ENCODE results near the gene CLPTM1. TPM values are rescaled to one million over a fixed set of nuclear protein-coding genes. Genes with fewer than 3 reads are reported as not detected.
A peak's percentile ranks its signal among the peaks of the same experiment; 100 is the strongest.

CLPTM1 gene
- total RNA-seq, 2 experiments from 2014 or later = 32.4 to 34.6 TPM

- H3K9me3 Mint-ChIP-seq = no peaks in the 10 kb centered on the region
- H3K4me1 Mint-ChIP-seq (ENCODE audit: low read depth) = no peaks in the 10 kb centered on the region
- H3K27ac Mint-ChIP-seq = no peak overlapping the region
- peaks cover 28% of the 10 kb centered on the region for H3K36me3 Mint-ChIP-seq (ENCODE audit: low read depth)
- H3K4me3 Mint-ChIP-seq = no peak overlapping the region
- DNase-seq = no peak
- CTCF ChIA-PET = interaction anchor here (0.7 to 1.0 kb wide), 4 partner anchors 11 to 213 kb away, joined by 3 read pairs; no protein-coding TSS in a partner anchor
- no peaks in the 10 kb centered on the region for H3K27me3 Mint-ChIP-seq (ENCODE audit: low read depth)
- intact Hi-C loops (cut with micrococcal nuclease) = no loop called here
Measured at GRCh38 chr19:45027371-45027770, 72.2 kb downstream of the CLPTM1 start.

- peaks cover 51% of the 10 kb centered on the region for H3K36me3 Mint-ChIP-seq (ENCODE audit: low read depth)
- H3K4me3 Mint-ChIP-seq = no peak overlapping the region
- intact Hi-C loops (cut with micrococcal nuclease) = no loop called here
- no peak for DNase-seq
- no peaks in the 10 kb centered on the region for H3K27me3 Mint-ChIP-seq (ENCODE audit: low read depth)
- CTCF ChIA-PET = no interaction called here
- peak overlapping the region; percentile 65 for H3K27ac Mint-ChIP-seq
- H3K9me3 Mint-ChIP-seq = no peaks in the 10 kb centered on the region
- H3K4me1 Mint-ChIP-seq (ENCODE audit: low read depth) = no peaks in the 10 kb centered on the region
Measured at GRCh38 chr19:45030825-45031224, 75.6 kb downstream of the CLPTM1 start.

- DNase-seq = no peak
- no peaks in the 10 kb centered on the region for H3K27me3 Mint-ChIP-seq (ENCODE audit: low read depth)
- H3K4me3 Mint-ChIP-seq = no peak overlapping the region
- no peaks in the 10 kb centered on the region for H3K9me3 Mint-ChIP-seq
- intact Hi-C loops (cut with micrococcal nuclease) = no loop called here
- CTCF ChIA-PET = interaction anchor here (0.6 kb wide), 2 partner anchors 223 to 296 kb away, joined by 3 to 4 read pairs; no protein-coding TSS in a partner anchor
- H3K36me3 Mint-ChIP-seq (ENCODE audit: low read depth) = peaks cover 50% of the 10 kb centered on the region
- H3K4me1 Mint-ChIP-seq (ENCODE audit: low read depth) = no peaks in the 10 kb centered on the region
- peak overlapping the region; percentile 55 for H3K27ac Mint-ChIP-seq
Measured at GRCh38 chr19:45032421-45032820, 77.2 kb downstream of the CLPTM1 start.

- CTCF ChIA-PET = no interaction called here
- no peak for DNase-seq
- H3K4me1 Mint-ChIP-seq (ENCODE audit: low read depth) = peaks cover 17% of the 10 kb centered on the region
- H3K27ac Mint-ChIP-seq = no peak overlapping the region
- intact Hi-C loops (cut with micrococcal nuclease) = no loop called here
- no peaks in the 10 kb centered on the region for H3K9me3 Mint-ChIP-seq
- no peak overlapping the region for H3K4me3 Mint-ChIP-seq
- H3K27me3 Mint-ChIP-seq (ENCODE audit: low read depth) = no peaks in the 10 kb centered on the region
- peaks cover 51% of the 10 kb centered on the region for H3K36me3 Mint-ChIP-seq (ENCODE audit: low read depth)
Measured at GRCh38 chr19:45035755-45036154, 80.6 kb downstream of the CLPTM1 start.

GRCh38 chr19:45037393-45038169 is 82.4 kb downstream of the CLPTM1 start:
- no peak for DNase-seq
- Mint-ChIP-seq H3K36me3 (ENCODE audit: low read depth) (peaks cover 55% of the 10 kb centered on the region), H3K9me3 (no peaks in the 10 kb centered on the region), H3K27me3 (ENCODE audit: low read depth) (no peaks in the 10 kb centered on the region), H3K4me3 (peak overlapping the region; percentile 15), H3K4me1 (ENCODE audit: low read depth) (peaks cover 31% of the 10 kb centered on the region), H3K27ac (no peak overlapping the region)
- CTCF ChIA-PET = interaction anchor here (0.6 kb wide), 1 partner anchor 87 kb away, joined by 3 read pairs; no protein-coding TSS in a partner anchor
- intact Hi-C loops (cut with micrococcal nuclease) = loop anchor here (2.0 kb wide), 1 partner anchor 147 kb away; the partner anchor contains the start of gene TOMM40

GRCh38 chr19:45038931-45039893 is 84.0 kb downstream of the CLPTM1 start, which contains the start of gene CLASRP:
Gene CLASRP (plus strand): TSS chr19:45039045. CDS start chr19:45040213, 1,168 bp downstream.
- intact Hi-C loops (cut with micrococcal nuclease) = loop anchor here (1.0 to 2.0 kb wide), 3 partner anchors 37 to 148 kb away; partner anchors contain the start of genes GEMIN7 and TOMM40

GRCh38 chr19:45040059-45040771 is 85.0 kb downstream of the CLPTM1 start:
- Mint-ChIP-seq H3K27ac (peak overlapping the region; percentile 90), H3K9me3 (no peaks in the 10 kb centered on the region), H3K4me1 (ENCODE audit: low read depth) (peaks cover 37% of the 10 kb centered on the region), H3K27me3 (ENCODE audit: low read depth) (no peaks in the 10 kb centered on the region), H3K4me3 (peak overlapping the region; percentile 91), H3K36me3 (ENCODE audit: low read depth) (peaks cover 47% of the 10 kb centered on the region)
- intact Hi-C loops (cut with micrococcal nuclease) = no loop called here
- CTCF ChIA-PET = interaction anchor here (1.9 to 2.3 kb wide), 2 partner anchors 19 to 51 kb away, joined by 4 to 7 read pairs; no protein-coding TSS in a partner anchor
- DNase-seq = no peak

More at GRCh38 chr19:45038931-45039893, 84.0 kb downstream of the CLPTM1 start, which contains the start of gene CLASRP:
- peaks cover 49% of the 10 kb centered on the region for H3K36me3 Mint-ChIP-seq (ENCODE audit: low read depth)
- H3K27ac Mint-ChIP-seq = peak within 1 kb of the TSS; percentile 90
- no peaks in the 10 kb centered on the region for H3K27me3 Mint-ChIP-seq (ENCODE audit: low read depth)
- H3K4me3 Mint-ChIP-seq = peak within 1 kb of the TSS; percentile 91
- H3K9me3 Mint-ChIP-seq = no peaks in the 10 kb centered on the region
- peaks cover 33% of the 10 kb centered on the region for H3K4me1 Mint-ChIP-seq (ENCODE audit: low read depth)
- DNase-seq = peak; percentile 91
- CTCF ChIA-PET = interaction anchor here (0.6 to 2.3 kb wide), 5 partner anchors 10 to 140 kb away, joined by 3 to 7 read pairs (median 3); partner anchors contain the start of genes BLOC1S3 and TRAPPC6A

GRCh38 chr19:45041125-45041524 is 85.9 kb downstream of the CLPTM1 start:
- Mint-ChIP-seq H3K4me1 (ENCODE audit: low read depth) (peaks cover 46% of the 10 kb centered on the region), H3K27ac (no peak overlapping the region)
- intact Hi-C loops (cut with micrococcal nuclease) = no loop called here

More at GRCh38 chr19:45041125-45041524, 85.9 kb downstream of the CLPTM1 start:
- Mint-ChIP-seq H3K27me3 (ENCODE audit: low read depth) (no peaks in the 10 kb centered on the region), H3K4me3 (peak overlapping the region; percentile 19), H3K36me3 (ENCODE audit: low read depth) (peaks cover 44% of the 10 kb centered on the region), H3K9me3 (no peaks in the 10 kb centered on the region)
- DNase-seq = no peak
- CTCF ChIA-PET = interaction anchor here (1.9 kb wide), 1 partner anchor 52 kb away, joined by 4 read pairs; no protein-coding TSS in a partner anchor

Other genes with a start within 250 kb of the CLPTM1 start
- 100 to 1,000 TPM in 1 of 2 experiments, 10 to 100 TPM in 1; 92.5 to 104 TPM for gene BCL3, start 206.7 kb upstream of the CLPTM1 start, total RNA-seq
- gene CBLC, start 177.5 kb upstream of the CLPTM1 start, total RNA-seq = not detected
- not detected for gene BCAM, start 146.3 kb upstream of the CLPTM1 start, total RNA-seq
- gene NECTIN2, start 109.1 kb upstream of the CLPTM1 start, total RNA-seq = 1 to 10 TPM in 1 of 2 experiments, under 1 TPM in 1; 0.88 to 1.1 TPM
- 10 to 100 TPM; 72.6 to 75.0 TPM for gene TOMM40, start 64.1 kb upstream of the CLPTM1 start, total RNA-seq
- 1 to 10 TPM in 1 of 2 experiments, under 1 TPM in 1; 0.72 to 1.1 TPM for gene APOE, start 49.6 kb upstream of the CLPTM1 start, total RNA-seq
- 1 to 10 TPM; 1.2 to 1.3 TPM for gene APOC1, start 40.8 kb upstream of the CLPTM1 start, total RNA-seq
- gene APOC4, start 13.1 kb upstream of the CLPTM1 start, total RNA-seq = not detected
- gene APOC2, start 9.3 kb upstream of the CLPTM1 start, total RNA-seq = not detected
- 10 to 100 TPM; 55.4 to 57.3 TPM for gene RELB, start 46.1 kb downstream of the CLPTM1 start, total RNA-seq
- 100 to 1,000 TPM; 106 to 113 TPM for gene CLASRP, start 83.7 kb downstream of the CLPTM1 start, total RNA-seq
- gene ZNF296, start 121.1 kb downstream of the CLPTM1 start, total RNA-seq = 1 to 10 TPM; 1.1 to 1.4 TPM
- 10 to 100 TPM; 14.7 to 15.4 TPM for gene GEMIN7, start 123.9 kb downstream of the CLPTM1 start, total RNA-seq
- 10 to 100 TPM; 10.2 to 10.3 TPM for gene PPP1R37, start 137.8 kb downstream of the CLPTM1 start, total RNA-seq
- gene NKPD1, start 205.6 kb downstream of the CLPTM1 start, total RNA-seq = under 1 TPM in 1 of 2 experiments, not detected in 1; 0.17 TPM
- 10 to 100 TPM; 28.1 to 28.4 TPM for gene TRAPPC6A, start 222.9 kb downstream of the CLPTM1 start, total RNA-seq
- 1 to 10 TPM; 5.1 to 6.5 TPM for gene BLOC1S3, start 223.4 kb downstream of the CLPTM1 start, total RNA-seq